SHP77 (cell line): ENCODE measurements around the gene DOK7.
"Not testable (repeated sequence)": the region's sequence is repeated elsewhere in the genome, so short reads cannot be mapped to it uniquely, and the experiment has no call there.

Experiments
- DNase-seq, 2 experiments: peaks; one replicate each; lab custom pipeline; 2025; lab: John Stamatoyannopoulos, UW

Gene DOK7

GRCh38 chr4:3535812-3536211 is 72.7 kb downstream of the DOK7 start:
- DNase-seq = not testable (repeated sequence)

- DNase-seq = not testable (repeated sequence)
These were observed 75.8 kb downstream of the DOK7 start for GRCh38 chr4:3538906-3539305.

GRCh38 chr4:3543415-3543814 is 80.3 kb downstream of the DOK7 start:
- DNase-seq = not testable (repeated sequence)
